Stimulated activated CD4-positive, alpha-beta T cell treated with anti-CD3 and anti-CD28 coated beads, TNF-alpha, amount 100 ng/mL, for 1 hour (primary cell): ENCODE results near the gene DENND6B.
"Not testable (repeated sequence)": the region's sequence is repeated elsewhere in the genome, so short reads cannot be mapped to it uniquely, and the experiment has no call there.

Experiments used
- DNase-seq, 3 donors: peaks; one replicate each; pipeline ENCODE4 v3.0.0-alpha.2; 2020; ENCODE audit warnings: low read depth in 3 of 3, low spot score in 1 of 3

Gene DENND6B

GRCh38 chr22:50273781-50274180, 53.0 kb downstream of the DENND6B start:
- not testable (repeated sequence) for DNase-seq

DNA sequence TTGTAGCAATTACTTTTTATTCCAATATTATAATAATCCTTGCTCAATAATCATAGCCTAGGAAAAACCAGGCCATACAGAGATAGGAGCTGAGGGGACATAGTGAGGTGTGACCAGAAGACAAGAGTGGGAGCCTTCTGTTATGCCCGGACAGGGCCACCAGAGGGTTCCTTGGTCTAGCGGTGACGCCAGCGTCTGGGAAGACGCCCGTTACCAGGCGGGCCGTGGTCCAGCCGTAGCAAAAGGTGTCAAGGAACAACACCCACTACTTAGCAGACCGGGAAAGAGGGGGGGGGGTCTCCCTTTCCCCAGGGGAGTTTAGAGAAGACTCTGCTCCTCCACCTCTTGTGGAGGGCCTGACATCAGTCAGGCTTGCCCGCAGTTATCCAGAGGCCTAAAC, 53.5 kb downstream of the DENND6B start:
- not testable (repeated sequence) for DNase-seq

- DNase-seq, result no peak
These were observed 54.6 kb downstream of the DENND6B start for GRCh38 chr22:50272044-50272802.

GRCh38 chr22:50271519-50271970, 55.3 kb downstream of the DENND6B start:
- DNase-seq, result peak in 1 of 3 donors; percentile 53

GRCh38 chr22:50270666-50271394, 56.0 kb downstream of the DENND6B start:
- DNase-seq, result peak in 1 of 3 donors; percentile 52

DNA sequence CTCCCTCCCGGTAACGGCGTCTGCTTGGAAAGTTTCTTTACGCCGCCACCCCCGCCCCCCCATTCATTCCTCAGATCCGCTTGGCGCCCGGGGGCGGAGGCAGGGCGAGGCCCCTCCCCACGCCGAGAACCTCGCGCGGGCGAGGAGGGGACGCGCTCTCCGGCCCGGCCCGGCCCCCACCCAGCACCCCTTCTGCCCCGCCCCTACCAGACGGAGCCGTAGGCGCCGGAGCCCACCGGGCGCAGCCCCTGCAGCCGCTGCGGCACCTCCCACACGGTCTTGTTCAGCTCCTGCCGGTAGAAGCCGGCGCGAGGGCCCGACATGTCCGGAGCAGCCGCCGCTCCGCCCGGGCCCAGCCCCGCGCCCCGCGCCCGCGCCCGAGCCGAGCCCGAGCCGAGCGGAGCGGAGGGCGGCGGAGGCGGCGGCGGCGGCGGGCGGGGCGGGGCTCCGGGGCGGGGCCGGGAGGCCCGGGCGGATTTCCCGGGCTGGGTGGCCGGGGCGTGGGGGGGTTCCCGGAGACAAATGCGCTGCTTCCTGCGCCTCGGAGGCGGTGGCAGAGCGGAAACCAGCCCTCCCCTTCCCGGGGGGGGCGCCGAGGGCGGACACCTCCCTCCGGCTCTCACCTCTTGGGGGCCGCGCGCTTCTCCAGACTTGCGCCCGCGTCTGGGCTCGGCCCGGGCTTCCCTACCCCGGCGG, 56.7 kb downstream of the DENND6B start, which contains the start of gene MAPK11:
TSS of gene MAPK11 (minus strand) at position 411 of the 696 bp plus-strand sequence. CDS start at position 323, 88 bp downstream.
- peak; percentile 46 to 63 (median 50) for DNase-seq

- no peak for DNase-seq
These were observed 57.2 kb downstream of the DENND6B start for GRCh38 chr22:50269573-50269969.

DNA sequence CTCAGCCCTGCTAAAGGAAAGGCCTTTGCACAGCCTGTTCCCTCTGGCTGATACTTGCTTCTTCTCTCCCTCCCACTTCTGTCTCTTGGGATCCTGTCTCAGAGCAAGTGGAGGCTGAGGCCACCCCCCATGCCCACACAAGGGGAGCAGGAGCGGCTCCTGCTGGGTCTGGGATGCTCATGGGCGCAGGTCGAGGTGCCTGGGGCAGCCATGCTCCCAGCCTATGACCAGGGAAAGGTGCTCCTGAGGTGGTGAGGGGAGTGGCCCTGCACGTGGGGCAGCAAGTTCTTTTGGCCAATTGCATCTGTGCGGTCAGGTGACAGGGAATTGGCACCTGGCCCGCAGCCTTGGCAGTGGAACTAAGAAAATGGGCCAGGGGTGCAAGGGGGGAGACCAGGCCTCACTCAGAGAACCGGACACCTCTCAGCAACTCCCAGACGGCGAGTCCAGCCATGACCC, 58.1 kb downstream of the DENND6B start:
- no peak for DNase-seq

DNA sequence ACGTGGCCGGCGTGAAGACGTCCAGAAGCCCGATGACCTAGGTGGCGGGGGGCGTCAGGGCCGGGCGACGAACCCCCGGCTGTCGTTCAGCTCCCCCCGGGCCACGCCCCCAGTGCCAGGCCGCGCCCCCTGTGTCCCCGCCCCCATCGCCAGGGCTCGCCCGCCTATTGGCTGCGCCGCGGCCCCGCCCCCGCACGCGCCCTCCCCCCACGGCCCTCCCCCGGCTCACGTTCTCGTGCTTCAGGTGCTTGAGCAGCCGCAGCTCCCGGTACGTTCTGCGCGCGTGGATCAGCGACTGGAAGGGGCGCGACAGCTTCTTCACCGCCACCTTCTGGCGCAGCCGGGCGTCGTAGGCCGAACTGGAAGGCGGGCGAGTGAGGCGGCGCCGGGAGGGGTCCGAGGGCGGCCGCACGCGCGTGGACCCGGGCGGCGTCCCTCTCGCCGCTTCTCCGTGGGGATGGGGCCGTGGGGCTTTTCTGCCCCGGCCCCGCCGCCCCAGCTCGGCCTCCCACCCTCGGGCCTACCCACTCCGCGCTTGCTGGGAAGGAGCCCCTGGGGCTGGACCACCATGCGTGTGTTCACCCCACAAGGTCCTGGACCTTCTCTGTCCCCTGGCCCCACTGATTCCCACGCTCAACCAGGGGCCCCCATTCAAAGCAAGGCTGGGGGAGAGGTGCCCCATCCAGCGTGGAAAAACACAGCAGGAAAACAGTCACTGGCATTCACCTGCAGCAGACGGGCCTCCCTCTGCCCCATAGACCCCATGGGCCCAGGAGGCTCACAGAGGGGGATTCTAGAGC, 59.0 kb downstream of the DENND6B start:
- DNase-seq, result peak in 1 of 3 donors; percentile 52

DNA sequence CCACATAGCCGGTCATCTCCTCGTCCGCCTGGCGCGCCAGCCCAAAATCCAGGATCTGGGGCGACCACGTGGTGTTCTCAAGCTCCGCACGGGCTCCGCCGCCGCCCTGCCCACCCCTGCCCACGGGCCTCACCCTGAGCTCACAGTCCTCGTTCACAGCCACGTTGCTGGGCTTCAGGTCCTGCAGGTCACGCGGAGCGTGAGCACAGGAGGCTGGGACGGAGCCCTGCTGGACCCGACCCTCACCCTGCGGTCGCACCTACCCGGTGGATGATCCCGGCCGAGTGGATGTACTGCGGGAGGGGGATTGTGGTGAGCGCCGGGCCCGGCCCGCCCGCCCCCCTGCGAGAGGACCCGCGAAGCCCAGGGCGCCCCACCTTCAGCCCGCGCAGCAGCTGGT, 59.8 kb downstream of the DENND6B start:
- DNase-seq, result no peak

GRCh38 chr22:50264946-50265669, 61.7 kb downstream of the DENND6B start:
- DNase-seq, result no peak

DNA sequence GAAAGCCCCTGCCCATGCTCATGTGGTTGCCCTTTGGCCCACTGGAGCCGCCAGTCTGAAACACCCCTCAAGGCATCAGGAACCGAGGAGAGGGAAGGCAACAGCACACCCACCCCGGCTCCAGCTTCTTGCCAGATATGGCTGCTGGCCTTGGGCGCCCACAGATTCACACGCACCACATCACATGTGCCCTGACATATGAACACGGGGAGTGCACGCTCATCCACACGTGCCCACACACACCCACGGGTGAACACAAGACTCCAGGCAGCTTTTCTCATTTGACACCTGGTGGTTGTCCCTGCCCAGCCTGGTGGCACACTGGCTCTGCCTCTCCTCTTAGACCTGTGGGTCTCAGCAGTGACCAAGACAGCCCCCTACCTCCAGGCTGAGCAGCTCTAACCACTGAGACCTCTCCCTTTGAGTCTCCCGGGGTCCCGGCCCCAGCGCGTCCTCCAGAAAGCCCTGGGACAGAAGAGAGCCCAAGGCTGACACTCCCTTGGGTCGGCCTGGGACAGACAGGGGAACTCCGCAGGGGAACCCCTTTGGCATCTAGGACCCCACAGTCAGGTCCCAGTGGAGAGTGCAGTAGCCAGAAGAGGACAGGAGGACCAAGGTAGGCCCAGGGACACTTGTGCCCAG, 62.6 kb downstream of the DENND6B start:
- no peak for DNase-seq

DNA sequence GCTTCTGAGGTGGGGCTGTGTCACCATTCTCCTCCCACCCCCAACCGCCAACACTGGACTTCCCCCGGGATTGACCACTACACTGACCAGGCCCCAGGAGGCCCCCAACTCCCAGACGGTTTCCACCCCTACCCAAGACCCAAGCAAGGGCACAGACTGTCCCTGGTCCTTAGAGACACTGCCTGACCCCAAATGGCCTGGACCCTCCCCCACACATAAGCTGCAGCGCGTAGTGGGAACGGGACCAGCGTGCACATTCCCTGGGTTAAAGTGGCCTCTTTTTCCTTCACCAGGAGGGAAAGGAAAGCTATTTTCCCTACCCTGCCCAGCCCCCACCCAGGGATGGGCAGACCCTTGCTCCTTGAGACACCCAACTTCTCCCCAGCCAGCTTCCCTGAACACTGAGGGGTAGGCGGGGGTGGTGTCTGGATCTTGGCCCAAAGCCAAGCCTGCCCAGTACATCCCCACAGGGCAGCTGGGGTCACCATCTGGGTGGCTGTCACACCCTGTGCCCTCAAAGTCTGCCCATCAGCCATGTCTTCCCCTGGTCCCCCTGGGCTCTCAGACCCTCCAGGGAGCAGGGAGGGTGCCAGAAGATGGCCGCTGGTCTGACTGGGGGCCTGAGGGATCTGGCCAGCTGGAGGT, 63.7 kb downstream of the DENND6B start:
- DNase-seq, result no peak

GRCh38 chr22:50262460-50262911, 64.3 kb downstream of the DENND6B start:
- DNase-seq, result no peak

GRCh38 chr22:50261615-50262459, 65.0 kb downstream of the DENND6B start, which contains the start of gene MAPK12:
TSS of gene MAPK12 (minus strand) at chr22:50261683. CDS start at chr22:50261509, 174 bp downstream.
- DNase-seq, result no peak

- DNase-seq, result no peak
These were observed 65.8 kb downstream of the DENND6B start for GRCh38 chr22:50260801-50261614.

DNA sequence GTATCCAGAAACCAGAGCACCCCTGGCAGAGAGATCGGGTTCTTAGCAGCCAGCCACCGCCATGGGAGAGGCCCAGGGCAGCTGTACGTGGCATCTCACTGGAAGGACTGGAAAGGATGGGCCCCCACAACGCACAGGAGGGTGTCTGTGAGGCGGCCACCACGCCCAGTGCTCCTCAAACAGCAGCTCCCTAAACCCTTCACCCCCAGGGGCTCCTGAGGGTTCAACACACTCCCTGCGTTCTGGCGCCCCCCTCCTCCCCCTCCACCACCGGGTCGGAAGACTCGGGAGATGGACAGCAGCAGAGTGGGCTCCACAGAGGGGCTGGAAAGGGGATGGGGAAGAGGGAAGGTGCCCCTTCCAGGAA, 66.4 kb downstream of the DENND6B start:
- DNase-seq, result no peak
